ENCODE results near the gene USP22. TPM values are rescaled to one million over a fixed set of nuclear protein-coding genes. Genes with fewer than 3 reads are reported as not detected.

The USP22 gene
- total RNA-seq, 1 donor from 2014 or later, result 192 TPM

DNA sequence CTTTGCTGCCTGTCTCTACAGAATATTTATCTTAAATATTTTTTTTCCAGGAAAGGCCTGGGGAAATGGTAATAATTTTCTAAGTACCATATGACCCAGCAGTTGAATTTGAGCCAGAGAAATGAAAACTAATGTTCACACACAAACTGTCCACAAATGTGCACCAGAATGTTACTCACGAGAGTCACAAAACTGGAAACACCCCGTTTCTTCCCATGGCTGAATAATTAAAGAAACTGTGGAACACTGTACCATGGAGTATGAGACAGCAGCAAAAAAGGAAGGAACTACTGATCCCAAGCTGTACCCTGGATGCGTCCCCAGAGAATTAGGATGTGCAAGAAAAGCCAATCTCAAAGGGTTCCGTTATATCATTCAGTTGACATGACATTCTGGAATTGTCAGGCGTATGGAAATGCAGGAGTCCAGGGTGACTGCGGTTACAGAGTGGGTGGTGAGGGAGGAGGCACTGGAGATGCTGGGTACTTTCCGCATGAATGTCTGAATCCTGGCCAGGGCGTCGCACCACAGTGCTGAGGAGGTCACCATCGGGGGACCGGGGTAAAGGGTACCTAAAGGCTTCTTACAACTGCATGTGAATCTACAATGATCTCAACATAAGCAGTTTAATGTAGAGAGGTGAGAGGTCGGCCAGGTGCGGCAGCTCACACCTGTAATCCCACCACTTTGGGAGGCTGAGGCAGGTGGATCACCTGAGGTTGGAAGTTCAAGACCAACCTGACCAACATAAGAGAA lies 34.5 kb downstream of the USP22 start:
- Mint-ChIP-seq H3K27me3 (ENCODE audit: insufficient read depth, low read depth) (peaks cover 2% of the 10 kb centered on the region), H3K4me1 (no peaks in the 10 kb centered on the region), H3K27ac (no peak overlapping the region), H3K36me3 (peaks cover 51% of the 10 kb centered on the region), H3K4me3 (no peak overlapping the region), H3K9me3 (no peaks in the 10 kb centered on the region)
- Histone ChIP-seq H3K27ac (no peak overlapping the region), H3K4me1 (no peaks in the 10 kb centered on the region), H2AFZ (replicated peaks) (no peak overlapping the region), H3K4me2 (no peak overlapping the region), H3K9me3 (ENCODE audit: low read depth) (no peaks in the 10 kb centered on the region), H3K36me3 (peaks cover 17% of the 10 kb centered on the region), H3K9ac (no peak overlapping the region), H3K4me3 (no peak overlapping the region), H3K79me2 (ENCODE audit: low read depth) (peaks cover 80% of the 10 kb centered on the region), H4K20me1 (ENCODE audit: low read depth) (peaks cover 89% of the 10 kb centered on the region), H3F3A (ENCODE audit: low read depth) (peaks cover 22% of the 10 kb centered on the region), H3K27me3 (no peaks in the 10 kb centered on the region)
- TF ChIP-seq, protein P1, sequence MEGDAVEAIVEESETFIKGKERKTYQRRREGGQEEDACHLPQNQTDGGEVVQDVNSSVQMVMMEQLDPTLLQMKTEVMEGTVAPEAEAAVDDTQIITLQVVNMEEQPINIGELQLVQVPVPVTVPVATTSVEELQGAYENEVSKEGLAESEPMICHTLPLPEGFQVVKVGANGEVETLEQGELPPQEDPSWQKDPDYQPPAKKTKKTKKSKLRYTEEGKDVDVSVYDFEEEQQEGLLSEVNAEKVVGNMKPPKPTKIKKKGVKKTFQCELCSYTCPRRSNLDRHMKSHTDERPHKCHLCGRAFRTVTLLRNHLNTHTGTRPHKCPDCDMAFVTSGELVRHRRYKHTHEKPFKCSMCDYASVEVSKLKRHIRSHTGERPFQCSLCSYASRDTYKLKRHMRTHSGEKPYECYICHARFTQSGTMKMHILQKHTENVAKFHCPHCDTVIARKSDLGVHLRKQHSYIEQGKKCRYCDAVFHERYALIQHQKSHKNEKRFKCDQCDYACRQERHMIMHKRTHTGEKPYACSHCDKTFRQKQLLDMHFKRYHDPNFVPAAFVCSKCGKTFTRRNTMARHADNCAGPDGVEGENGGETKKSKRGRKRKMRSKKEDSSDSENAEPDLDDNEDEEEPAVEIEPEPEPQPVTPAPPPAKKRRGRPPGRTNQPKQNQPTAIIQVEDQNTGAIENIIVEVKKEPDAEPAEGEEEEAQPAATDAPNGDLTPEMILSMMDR (IDR thresholded peaks at IDR 0.05), result no peak
- no peak for TF ChIP-seq EZH2 (IDR thresholded peaks at IDR 0.05)
- no peak for DNase-seq (ENCODE audit: low spot score)

DNA sequence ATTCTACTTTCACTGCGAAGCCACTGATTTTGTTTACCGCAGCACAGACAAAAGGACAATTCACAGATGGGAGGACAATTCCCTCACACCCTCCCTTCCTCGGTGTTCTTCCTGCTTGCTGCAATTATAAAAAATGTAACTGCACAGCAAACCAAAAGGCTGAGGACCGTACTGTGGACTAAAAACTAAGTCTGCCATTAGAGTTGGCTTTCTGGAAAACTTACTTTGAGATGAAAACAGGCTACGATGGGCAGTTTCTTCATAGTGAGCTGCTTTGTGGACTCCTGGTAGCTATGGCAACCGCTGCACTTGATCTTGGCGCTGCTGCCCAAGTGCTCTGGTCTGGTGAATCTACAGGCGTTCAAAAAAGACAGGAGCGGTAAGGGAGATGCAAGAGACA lies 35.2 kb downstream of the USP22 start:
- Mint-ChIP-seq H3K9me3 (no peaks in the 10 kb centered on the region), H3K27ac (no peak overlapping the region), H3K27me3 (ENCODE audit: insufficient read depth, low read depth) (peaks cover 4% of the 10 kb centered on the region), H3K4me1 (no peaks in the 10 kb centered on the region), H3K36me3 (peaks cover 50% of the 10 kb centered on the region), H3K4me3 (no peak overlapping the region)
- H3K9ac ChIP-seq, result no peak overlapping the region
- H3K27me3 ChIP-seq, result no peaks in the 10 kb centered on the region
- no peak overlapping the region for H2AFZ ChIP-seq (replicated peaks)
- H4K20me1 ChIP-seq (ENCODE audit: low read depth), result peaks cover 88% of the 10 kb centered on the region
- no peak for DNase-seq (ENCODE audit: low spot score)
- TF ChIP-seq EZH2phosphoT487 (IDR thresholded peaks at IDR 0.05), result no peak
- TF ChIP-seq, protein P1 (IDR thresholded peaks at IDR 0.05), result no peak
- no peak for TF ChIP-seq EZH2 (IDR thresholded peaks at IDR 0.05)
- H3K4me3 ChIP-seq, result no peak overlapping the region
- no peak overlapping the region for H3K27ac ChIP-seq
- peaks cover 27% of the 10 kb centered on the region for H3F3A ChIP-seq (ENCODE audit: low read depth)
- peaks cover 17% of the 10 kb centered on the region for H3K36me3 ChIP-seq
- peaks cover 77% of the 10 kb centered on the region for H3K79me2 ChIP-seq (ENCODE audit: low read depth)
- H3K4me2 ChIP-seq, result no peak overlapping the region
- no peaks in the 10 kb centered on the region for H3K4me1 ChIP-seq
- no peaks in the 10 kb centered on the region for H3K9me3 ChIP-seq (ENCODE audit: low read depth)

GRCh38 chr17:21005803-21006202 lies 37.0 kb downstream of the USP22 start:
- Histone ChIP-seq H3K27ac (no peak overlapping the region), H3K79me2 (ENCODE audit: low read depth) (peaks cover 77% of the 10 kb centered on the region), H3K4me2 (no peak overlapping the region), H3K36me3 (peaks cover 17% of the 10 kb centered on the region), H4K20me1 (ENCODE audit: low read depth) (peaks cover 90% of the 10 kb centered on the region), H2AFZ (replicated peaks) (no peak overlapping the region), H3K4me1 (no peaks in the 10 kb centered on the region), H3K9me3 (ENCODE audit: low read depth) (no peaks in the 10 kb centered on the region), H3K4me3 (no peak overlapping the region), H3K27me3 (no peaks in the 10 kb centered on the region), H3F3A (ENCODE audit: low read depth) (peaks cover 38% of the 10 kb centered on the region), H3K9ac (no peak overlapping the region)
- DNase-seq (ENCODE audit: low spot score), result no peak
- Mint-ChIP-seq H3K27ac (no peak overlapping the region), H3K4me1 (peaks cover 6% of the 10 kb centered on the region), H3K4me3 (no peak overlapping the region), H3K27me3 (ENCODE audit: insufficient read depth, low read depth) (peaks cover 8% of the 10 kb centered on the region), H3K36me3 (peaks cover 52% of the 10 kb centered on the region), H3K9me3 (no peaks in the 10 kb centered on the region)
- TF ChIP-seq, protein P1 (IDR thresholded peaks at IDR 0.05), result no peak

All from neural progenitor cell (in vitro differentiated cells).